CD14-positive monocyte (primary cell): ENCODE results near the gene CCNH. TPM values are rescaled to one million over a fixed set of nuclear protein-coding genes. Genes with fewer than 3 reads are reported as not detected.

Experiments used
- DNase-seq, 3 donors: peaks; one replicate each; pipeline ENCODE4 v3.0.0-alpha.2; 2011 to 2022
- H2AFZ ChIP-seq: 2 replicates; pipeline ENCODE4 v1.6.0; 2012; ENCODE audit warnings: mild to moderate bottlenecking, low read depth, low read length, inconsistent platforms; ENCODE audit not compliant: insufficient read depth, poor library complexity, severe bottlenecking
- H3K27ac ChIP-seq, 2 donors: 1 replicate in 1 of 2; 2 replicates in 1 of 2; pipeline ENCODE4 v1.5.1; 2012 to 2013; ENCODE audit warnings: low read length in 2 of 2, control low read depth in 1 of 2, inconsistent platforms in 1 of 2, low read depth in 1 of 2, mild to moderate bottlenecking in 1 of 2
- H3K27me3 ChIP-seq, 2 donors: one replicate each; pipeline versions ENCODE4 v1.6.0 to v1.6.1; 2011 to 2013; ENCODE audit warnings: low read length in 2 of 2; ENCODE audit not compliant: control insufficient read depth in 2 of 2, insufficient read depth in 2 of 2
- H3K36me3 ChIP-seq, 2 donors: replicated peaks in 1 of 2; 1 replicate in 1 of 2; 2 replicates in 1 of 2; pipeline versions ENCODE4 v1.5.1 to v1.6.1; 2012 to 2013; ENCODE audit warnings: low read length in 2 of 2, control low read depth in 1 of 2, inconsistent platforms in 1 of 2, mild to moderate bottlenecking in 1 of 2; ENCODE audit not compliant: insufficient read depth in 2 of 2, control insufficient read depth in 1 of 2
- H3K4me1 ChIP-seq, 2 donors: 1 replicate in 1 of 2; 2 replicates in 1 of 2; pipeline versions ENCODE4 v1.5.1 to v1.6.1; 2012 to 2013; ENCODE audit warnings: low read length in 2 of 2, control low read depth in 1 of 2, inconsistent platforms in 1 of 2, mild to moderate bottlenecking in 1 of 2, moderate library complexity in 1 of 2; ENCODE audit not compliant: insufficient read depth in 2 of 2, control insufficient read depth in 1 of 2
- H3K4me2 ChIP-seq: replicated peaks from 2 replicates; pipeline ENCODE3; 2012; ENCODE audit warnings: low read length, moderate library complexity, mild to moderate bottlenecking; ENCODE audit not compliant: poor library complexity, severe bottlenecking; ENCODE audit errors: extremely low read depth
- H3K4me3 ChIP-seq, 3 experiments: fragments of 200-600 bp in 1 of 3; sonication (generic) in 1 of 3; replicated peaks in 1 of 3; 1 replicate in 2 of 3; 2 replicates in 1 of 3; pipeline ENCODE4 v1.5.1; 2011 to 2013; ENCODE audit warnings: low read length in 3 of 3, mild to moderate bottlenecking in 3 of 3, control low read depth in 2 of 3, low read depth in 2 of 3, inconsistent platforms in 1 of 3, moderate library complexity in 1 of 3
- H3K79me2 ChIP-seq: 2 replicates; pipeline ENCODE4 v1.6.0; 2012; ENCODE audit warnings: mild to moderate bottlenecking, control low read depth, inconsistent platforms, low read length, moderate library complexity; ENCODE audit not compliant: insufficient read depth
- H3K9ac ChIP-seq: 2 replicates; pipeline ENCODE4 v1.6.0; 2017; ENCODE audit warnings: low read length, mild to moderate bottlenecking; ENCODE audit not compliant: insufficient read depth, poor library complexity, severe bottlenecking
- H3K9me3 ChIP-seq, 2 donors: replicated peaks in 1 of 2; 1 replicate in 1 of 2; 2 replicates in 1 of 2; pipeline versions ENCODE4 v1.5.1 to v1.6.1; 2012 to 2013; ENCODE audit warnings: low read length in 2 of 2, control low read depth in 1 of 2; ENCODE audit not compliant: control insufficient read depth in 1 of 2, insufficient read depth in 1 of 2
- H4K20me1 ChIP-seq: 2 replicates; pipeline ENCODE4 v1.6.0; 2012; ENCODE audit warnings: mild to moderate bottlenecking, low read length, control low read depth, moderate library complexity; ENCODE audit not compliant: insufficient read depth
- H3K27ac Mint-ChIP-seq, 7 donors: one replicate each; pipeline ENCODE4 v1.8.0; 2020; ENCODE audit warnings: mild to moderate bottlenecking in 7 of 7, mixed read lengths in 7 of 7, moderate library complexity in 6 of 7, inconsistent platforms in 2 of 7
- H3K27me3 Mint-ChIP-seq, 3 donors: one replicate each; pipeline ENCODE4 v1.8.0; 2021 to 2022; ENCODE audit warnings: low read depth in 3 of 3, mild to moderate bottlenecking in 3 of 3, mixed read lengths in 3 of 3, moderate library complexity in 3 of 3, inconsistent platforms in 1 of 3
- H3K36me3 Mint-ChIP-seq, 2 donors: one replicate each; pipeline ENCODE4 v1.8.0; 2020; ENCODE audit warnings: mixed read lengths in 2 of 2, inconsistent platforms in 1 of 2, mild to moderate bottlenecking in 1 of 2
- H3K4me1 Mint-ChIP-seq: one replicate; pipeline ENCODE4 v1.8.0; 2020; ENCODE audit warnings: mild to moderate bottlenecking, mixed read lengths
- H3K4me3 Mint-ChIP-seq, 2 donors: one replicate each; pipeline ENCODE4 v1.8.0; 2020; ENCODE audit warnings: mild to moderate bottlenecking in 2 of 2, mixed read lengths in 2 of 2, moderate library complexity in 1 of 2
- H3K9me3 Mint-ChIP-seq, 7 donors: one replicate each; pipeline ENCODE4 v1.8.0; 2020 to 2022; ENCODE audit warnings: mixed read lengths in 7 of 7, mild to moderate bottlenecking in 6 of 7, moderate library complexity in 6 of 7, inconsistent platforms in 2 of 7
- CTCF ChIP-seq: fragments of 200-600 bp; IDR thresholded peaks from one replicate; pipeline ENCODE4 v1.8.0; 2022; ENCODE audit warnings: antibody characterized with exemption, mild to moderate bottlenecking
- WGBS: methylation state at CpG from one replicate; pipeline ENCODE4 v1.1.5; 2013; ENCODE audit warnings: missing lambda C conversion rate; ENCODE audit not compliant: insufficient coverage; 5-methylcytosine and 5-hydroxymethylcytosine counted together
- intact Hi-C, 2 donors: fragments of 100-400 bp; cut with micrococcal nuclease; formaldehyde crosslinking; loops; one replicate each; pipeline versions ENCODE4 v1.15.0 to v1.15.1; 2023
- polyA plus RNA-seq, 3 donors: library from polyadenylated mRNA; depleted of rRNA in 1 of 3; unstranded in 2 of 3; stranded (reverse) in 1 of 3; fragments of 300-500 nt in 2 of 3; fragments of >200 nt in 1 of 3; fragmentation: Illumina TruSeq in 2 of 3; gene quantifications; 1 replicate in 2 of 3; 2 replicates in 1 of 3; pipeline ENCODE4 v1.2.3, GENCODE V29; 2012 to 2021

The CCNH gene
- polyA plus RNA-seq, 3 donors = 60.3 to 64.0 (median 62.1) TPM

DNA sequence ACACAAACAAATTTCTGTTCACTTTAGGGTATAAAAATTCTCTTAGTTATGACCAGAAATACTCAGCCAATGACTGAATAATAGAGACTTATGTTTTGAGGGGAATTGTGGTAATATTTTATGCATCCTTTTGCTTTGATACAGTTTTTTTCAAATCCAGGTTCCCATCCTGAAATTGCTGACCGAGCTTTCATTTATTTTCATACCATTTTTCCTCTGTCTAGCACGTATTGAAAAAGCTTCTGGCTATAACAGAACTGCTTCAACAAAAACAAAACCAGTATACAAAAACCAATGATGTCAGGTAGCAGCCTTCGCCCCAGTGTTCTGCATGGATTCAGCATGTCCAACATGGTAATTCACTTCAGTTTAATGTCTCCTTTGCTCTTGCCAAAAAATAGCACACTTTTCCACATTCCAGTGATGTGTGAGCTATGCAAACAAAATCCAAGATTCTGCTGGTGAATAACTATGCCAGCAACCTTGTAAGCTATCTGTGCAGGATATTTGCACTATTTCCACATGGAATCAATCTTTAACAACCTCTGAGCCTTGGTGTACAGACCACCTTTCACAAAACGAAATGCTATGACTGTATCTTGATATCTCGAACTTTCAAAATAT lies 22.0 kb downstream of the CCNH start:
- Histone ChIP-seq H3K9ac (no peak overlapping the region), H3K4me2 (no peak overlapping the region), H3K79me2 (peaks cover 7% of the 10 kb centered on the region), H3K27ac (no peak overlapping the region), H3K4me3 (no peak overlapping the region), H3K27me3 (no peaks in the 10 kb centered on the region), H3K36me3 (peaks cover 98 to 99% of the 10 kb centered on the region in 2 donors), H2AFZ (no peak overlapping the region), H3K4me1 (no peaks in the 10 kb centered on the region), H3K9me3 (no peaks in the 10 kb centered on the region), H4K20me1 (peaks cover 63% of the 10 kb centered on the region)
- H3K27ac Mint-ChIP-seq = peak overlapping the region in 1 of 7 donors; percentile 16
- peaks cover 8% of the 10 kb centered on the region for H3K4me1 Mint-ChIP-seq
- no peak overlapping the region for H3K4me3 Mint-ChIP-seq
- WGBS = 92% methylated on average over 3 of the region's 5 CpGs
- no peaks in the 10 kb centered on the region for H3K9me3 Mint-ChIP-seq
- H3K36me3 Mint-ChIP-seq = peaks cover 82 to 88% of the 10 kb centered on the region in 2 donors
- H3K27me3 Mint-ChIP-seq = peaks cover 0 to 1% (median 0%) of the 10 kb centered on the region in 3 donors
- no peak for DNase-seq
- intact Hi-C loops = no loop called here
- TF ChIP-seq CTCF = no peak

DNA sequence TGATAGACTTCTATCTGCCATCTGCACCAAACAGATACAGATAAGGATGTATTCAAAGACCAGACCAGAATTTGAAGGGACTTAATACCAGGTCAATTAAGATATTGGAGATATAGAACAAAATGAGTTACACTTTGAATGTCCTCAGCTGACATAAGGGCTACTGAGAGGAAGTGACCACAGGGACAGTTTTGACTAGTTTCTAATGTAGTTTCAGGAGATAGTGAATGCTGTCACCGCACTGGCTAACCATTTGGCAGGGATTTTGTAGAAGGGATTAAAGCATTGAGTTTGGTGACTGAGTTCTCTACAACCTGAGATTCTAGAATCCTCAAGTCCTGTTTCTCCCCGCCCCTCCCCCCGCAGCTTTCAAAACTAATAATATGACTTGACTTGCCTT lies 22.7 kb downstream of the CCNH start:
- no peak for TF ChIP-seq CTCF
- Mint-ChIP-seq H3K9me3 (no peaks in the 10 kb centered on the region), H3K4me1 (peaks cover 8% of the 10 kb centered on the region), H3K36me3 (peaks cover 77 to 86% of the 10 kb centered on the region in 2 donors), H3K27ac (peak overlapping the region in 1 of 7 donors; percentile 16), H3K4me3 (no peak overlapping the region), H3K27me3 (peaks cover 0 to 1% (median 0%) of the 10 kb centered on the region in 3 donors)
- Histone ChIP-seq H3K9me3 (no peaks in the 10 kb centered on the region), H3K27ac (peak overlapping the region in 1 of 2 donors; percentile 21), H4K20me1 (peaks cover 64% of the 10 kb centered on the region), H3K4me2 (no peak overlapping the region), H3K4me3 (no peak overlapping the region), H3K9ac (no peak overlapping the region), H3K36me3 (peaks cover 97 to 99% of the 10 kb centered on the region in 2 donors), H3K27me3 (no peaks in the 10 kb centered on the region), H3K4me1 (no peaks in the 10 kb centered on the region), H3K79me2 (peaks cover under 1% of the 10 kb centered on the region), H2AFZ (no peak overlapping the region)
- WGBS = 100% methylated on average over 1 of the region's 3 CpGs
- intact Hi-C loops = no loop called here
- no peak for DNase-seq
